22Rv1 (cell line): ENCODE results near the gene ABCF2.

ENCODE experiments used
- H3K27ac ChIP-seq: fragments of 450-650 bp; 2 replicates; pipeline ENCODE4 v1.5.1; 2017
- ZFX ChIP-seq: fragments of 450-650 bp; IDR thresholded peaks from 2 replicates; pipeline ENCODE4 v1.6.1; 2017; ENCODE audit warnings: antibody characterized with exemption, borderline replicate concordance
- TF ChIP-seq, protein P1 (sequence below): fragments of 450-650 bp; IDR thresholded peaks from 2 replicates; pipeline ENCODE4 v1.5.1; 2017; ENCODE audit warnings: mild to moderate bottlenecking

The ABCF2 gene

GRCh38 chr7:151235091-151235787 lies 8.2 kb upstream of the ABCF2 start:
- TF ChIP-seq ZFX: no peak
- TF ChIP-seq, protein P1, sequence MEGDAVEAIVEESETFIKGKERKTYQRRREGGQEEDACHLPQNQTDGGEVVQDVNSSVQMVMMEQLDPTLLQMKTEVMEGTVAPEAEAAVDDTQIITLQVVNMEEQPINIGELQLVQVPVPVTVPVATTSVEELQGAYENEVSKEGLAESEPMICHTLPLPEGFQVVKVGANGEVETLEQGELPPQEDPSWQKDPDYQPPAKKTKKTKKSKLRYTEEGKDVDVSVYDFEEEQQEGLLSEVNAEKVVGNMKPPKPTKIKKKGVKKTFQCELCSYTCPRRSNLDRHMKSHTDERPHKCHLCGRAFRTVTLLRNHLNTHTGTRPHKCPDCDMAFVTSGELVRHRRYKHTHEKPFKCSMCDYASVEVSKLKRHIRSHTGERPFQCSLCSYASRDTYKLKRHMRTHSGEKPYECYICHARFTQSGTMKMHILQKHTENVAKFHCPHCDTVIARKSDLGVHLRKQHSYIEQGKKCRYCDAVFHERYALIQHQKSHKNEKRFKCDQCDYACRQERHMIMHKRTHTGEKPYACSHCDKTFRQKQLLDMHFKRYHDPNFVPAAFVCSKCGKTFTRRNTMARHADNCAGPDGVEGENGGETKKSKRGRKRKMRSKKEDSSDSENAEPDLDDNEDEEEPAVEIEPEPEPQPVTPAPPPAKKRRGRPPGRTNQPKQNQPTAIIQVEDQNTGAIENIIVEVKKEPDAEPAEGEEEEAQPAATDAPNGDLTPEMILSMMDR: no peak
- H3K27ac ChIP-seq: no peak overlapping the region

GRCh38 chr7:151233804-151234203 lies 6.8 kb upstream of the ABCF2 start:
- no peak for TF ChIP-seq ZFX
- TF ChIP-seq, protein P1: no peak
- H3K27ac ChIP-seq: peak overlapping the region; percentile 70

DNA sequence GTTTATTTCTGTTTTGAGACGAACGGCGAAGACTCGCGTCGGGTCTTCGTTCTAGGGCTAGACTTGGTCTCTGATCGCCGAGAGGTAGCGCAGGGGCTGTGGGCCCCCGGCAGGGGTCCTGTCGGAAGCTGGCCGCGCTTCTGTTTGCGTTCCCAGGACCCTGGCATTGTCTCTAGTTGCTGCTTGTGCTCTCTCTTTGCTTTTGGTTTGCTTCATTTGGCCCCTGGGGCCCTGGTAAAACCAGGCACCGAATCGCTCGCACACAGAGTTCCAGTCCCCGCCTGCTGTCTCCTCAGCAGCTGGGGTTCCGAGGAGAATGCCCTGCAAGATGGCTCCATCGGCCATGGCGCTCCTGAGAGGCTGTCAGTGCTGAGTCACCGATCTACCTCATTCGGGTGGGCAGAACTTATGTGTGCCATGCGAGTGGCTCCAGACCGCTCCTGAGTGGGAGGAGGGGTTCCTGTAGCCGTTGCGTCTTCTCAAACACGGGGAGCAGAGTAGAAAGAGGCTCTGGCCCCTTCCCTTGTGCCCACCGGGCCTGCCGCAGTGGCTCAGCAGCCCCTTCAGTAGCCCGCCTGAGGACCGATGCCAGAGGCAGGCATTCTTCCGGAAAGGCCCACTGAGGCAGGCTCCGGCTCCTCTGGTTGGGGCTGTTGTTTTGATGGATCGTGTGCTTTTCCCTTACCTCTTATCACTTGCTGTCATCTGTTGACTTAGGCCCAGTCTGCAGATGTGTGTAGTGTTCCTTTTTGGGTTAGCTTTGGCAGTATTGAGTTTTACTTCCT lies 6.1 kb upstream of the ABCF2 start:
- peak overlapping the region; percentile 70 for H3K27ac ChIP-seq
- no peak for TF ChIP-seq ZFX
- TF ChIP-seq, protein P1: no peak

GRCh38 chr7:151232091-151232916 lies 5.3 kb upstream of the ABCF2 start, which contains the start of gene CHPF2:
CHPF2 (plus strand) TSS chr7:151232483; CDS start chr7:151234012, 1,529 bp downstream.
- no peak for TF ChIP-seq ZFX
- TF ChIP-seq, protein P1: no peak
- H3K27ac ChIP-seq: peak within 1 kb of the TSS; percentile 70

DNA sequence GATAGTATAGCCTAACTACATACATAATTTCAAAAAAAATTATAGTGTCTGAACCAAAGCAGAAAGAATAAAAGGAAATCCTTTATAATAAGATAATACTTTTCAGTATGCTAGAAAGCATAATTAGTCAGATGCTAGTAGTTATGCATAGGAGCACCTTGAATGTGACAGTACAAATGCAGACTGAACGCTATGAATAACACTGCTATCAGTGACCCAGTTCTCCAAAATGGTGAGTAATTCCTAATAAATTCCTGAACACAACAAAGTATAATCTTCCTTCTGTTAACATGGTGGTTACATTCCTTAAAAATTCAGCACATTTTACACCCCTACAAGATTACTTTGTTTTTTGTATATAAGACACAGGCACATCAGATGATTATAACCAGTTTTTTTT lies 4.1 kb upstream of the ABCF2 start:
- no peak for TF ChIP-seq ZFX
- TF ChIP-seq, protein P1: no peak
- H3K27ac ChIP-seq: no peak overlapping the region

DNA sequence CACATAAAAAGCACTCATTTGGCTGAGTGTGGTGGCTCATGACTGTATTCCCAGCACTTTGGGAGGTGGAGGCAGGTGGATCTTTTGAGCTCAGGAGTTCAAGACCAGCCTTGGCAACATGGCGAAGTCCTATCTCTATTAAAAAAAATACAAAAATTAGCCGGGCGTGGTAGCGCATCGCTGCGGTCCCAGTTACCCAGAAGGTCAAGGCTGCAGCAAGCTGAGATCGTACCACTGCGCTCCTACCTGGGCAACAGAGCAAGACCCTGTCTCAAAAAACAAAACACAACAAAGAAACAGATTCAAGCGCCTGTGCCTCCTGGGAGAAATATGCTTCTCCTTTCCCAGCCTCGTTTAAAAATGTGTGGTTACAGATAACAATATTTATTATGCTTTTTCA lies 2.2 kb upstream of the ABCF2 start:
- TF ChIP-seq, protein P1: no peak
- no peak for TF ChIP-seq ZFX
- no peak overlapping the region for H3K27ac ChIP-seq
